Measurements from ENCODE around the gene CTNNA3.

- TF ChIP-seq ZNF707 (tag by site-specific recombination; IDR thresholded peaks at IDR 0.05) (no peak), CTCF (tag by site-specific recombination; IDR thresholded peaks at IDR 0.05) (no peak), SP2 (tag by site-specific recombination; IDR thresholded peaks at IDR 0.05) (no peak), ZNF391 (tag by site-specific recombination; IDR thresholded peaks at IDR 0.05; ENCODE audit: borderline replicate concordance, low read depth) (no peak), ZNF292 (tag by site-specific recombination; IDR thresholded peaks at IDR 0.05; ENCODE audit: borderline replicate concordance, low read depth) (no peak), SP7 (tag by site-specific recombination; IDR thresholded peaks at IDR 0.05) (no peak), ZNF404 (tag by site-specific recombination; IDR thresholded peaks at IDR 0.05) (no peak), TRIM28 (IDR thresholded peaks at IDR 0.05; ENCODE audit: borderline replicate concordance, low read length) (no peak), ZNF768 (tag by site-specific recombination; IDR thresholded peaks at IDR 0.05) (no peak), MYNN (tag by site-specific recombination; IDR thresholded peaks at IDR 0.05; ENCODE audit: borderline replicate concordance) (no peak), ZNF398 (tag by site-specific recombination; IDR thresholded peaks at IDR 0.05) (no peak), BCL6B (tag by site-specific recombination; IDR thresholded peaks at IDR 0.05) (no peak), ZNF510 (tag by site-specific recombination; IDR thresholded peaks at IDR 0.05; ENCODE audit: insufficient replicate concordance) (no peak), ELK4 (IDR thresholded peaks at IDR 0.05; ENCODE audit: borderline replicate concordance, low read depth, low read length) (no peak)
These were observed 1394.9 kb downstream of the CTNNA3 start for GRCh38 chr10:66301078-66301477.
